IMR-90 (cell line): ENCODE measurements around the gene KIAA0513. TPM values are rescaled to one million over a fixed set of nuclear protein-coding genes. Genes with fewer than 3 reads are reported as not detected.
A peak's percentile ranks its signal among the peaks of the same experiment; 100 is the strongest.

Source experiments
- ATAC-seq: fragments of 200-7000 bp; cut with Tn5 transposase; 2 replicates; pipeline ENCODE4 v1.9.1; 2020; ENCODE audit warnings: low read depth, mild to moderate bottlenecking, moderate library complexity
- BruUV-seq: library from RNA; stranded (reverse); fragments of 400-500 nt; replicated peaks from 2 replicates; lab custom pipeline; 2021; lab: Mats Ljungman, UMichigan
- CTCF ChIA-PET: fragments of 300-600 bp; formaldehyde crosslinking; extraction: SDS; loops from one replicate; lab custom pipeline; 2021; ENCODE audit warnings: antibody characterized with exemption; lab: Yijun Ruan, JAX
- POLR2A ChIA-PET: fragments of 300-600 bp; sonication (Branson Sonifier 250); formaldehyde crosslinking; loops from one replicate; lab custom pipeline; 2022; ENCODE audit warnings: antibody characterized with exemption; ENCODE audit not compliant: unreplicated experiment; lab: Charles Lee
- DNase-seq: peaks from one replicate; pipeline ENCODE4 v3.0.0; 2013
- H2AFZ ChIP-seq: replicated peaks from 2 replicates; pipeline ENCODE3; 2013; ENCODE audit warnings: low read length, mild to moderate bottlenecking; ENCODE audit not compliant: poor library complexity
- H2AK5ac ChIP-seq: 2 replicates; pipeline ENCODE4 v1.6.1; 2013; ENCODE audit warnings: low read depth, low read length, inconsistent platforms
- H2AK9ac ChIP-seq: replicated peaks from 2 replicates; pipeline ENCODE3; 2013; ENCODE audit warnings: mild to moderate bottlenecking, low read depth, low read length, moderate library complexity; ENCODE audit not compliant: poor library complexity
- H2BK120ac ChIP-seq: 2 replicates; pipeline ENCODE4 v1.6.1; 2013; ENCODE audit warnings: low read depth, low read length, inconsistent platforms
- H2BK15ac ChIP-seq: 3 replicates; pipeline ENCODE4 v1.6.1; 2013; ENCODE audit warnings: low read depth, low read length, inconsistent platforms
- H2BK20ac ChIP-seq: 2 replicates; pipeline ENCODE4 v1.6.1; 2013; ENCODE audit warnings: low read depth, mild to moderate bottlenecking, inconsistent platforms, low read length, moderate library complexity
- H2BK5ac ChIP-seq: 2 replicates; pipeline ENCODE4 v1.6.1; 2013; ENCODE audit warnings: mild to moderate bottlenecking, low read depth, low read length, inconsistent platforms; ENCODE audit not compliant: poor library complexity, severe bottlenecking
- H3K14ac ChIP-seq: replicated peaks from 2 replicates; pipeline ENCODE4 v1.6.1; 2013; ENCODE audit warnings: low read depth, low read length, inconsistent platforms
- H3K18ac ChIP-seq: 2 replicates; pipeline ENCODE4 v1.6.1; 2013; ENCODE audit warnings: low read depth, low read length, control low read depth
- H3K23ac ChIP-seq: 2 replicates; pipeline ENCODE4 v1.6.1; 2013; ENCODE audit warnings: low read depth, low read length, inconsistent platforms
- H3K27ac ChIP-seq: 2 replicates; pipeline ENCODE4 v1.5.1; 2013; ENCODE audit warnings: mild to moderate bottlenecking, control low read depth, low read length; ENCODE audit not compliant: insufficient read depth
- H3K27me3 ChIP-seq: 2 replicates; pipeline ENCODE4 v1.6.1; 2013; ENCODE audit warnings: low read length; ENCODE audit not compliant: control insufficient read depth, insufficient read depth
- H3K36me3 ChIP-seq: 2 replicates; pipeline ENCODE4 v1.6.1; 2013; ENCODE audit warnings: low read length, mixed read lengths; ENCODE audit not compliant: control insufficient read depth, insufficient read depth
- H3K4ac ChIP-seq: 2 replicates; pipeline ENCODE4 v1.6.1; 2013; ENCODE audit warnings: low read depth, low read length, inconsistent platforms
- H3K4me1 ChIP-seq: 2 replicates; pipeline ENCODE4 v1.6.1; 2013; ENCODE audit warnings: low read length, mixed read lengths; ENCODE audit not compliant: control insufficient read depth, insufficient read depth
- H3K4me2 ChIP-seq: 2 replicates; pipeline ENCODE4 v1.6.1; 2013; ENCODE audit warnings: low read depth, mild to moderate bottlenecking, control low read depth, low read length, moderate library complexity
- H3K4me3 ChIP-seq: 2 replicates; pipeline ENCODE4 v1.5.1; 2013; ENCODE audit warnings: low read depth, mild to moderate bottlenecking, control low read depth, low read length, moderate library complexity; ENCODE audit not compliant: insufficient read depth
- H3K56ac ChIP-seq: 2 replicates; pipeline ENCODE4 v1.6.1; 2013; ENCODE audit warnings: low read length, inconsistent platforms; ENCODE audit not compliant: insufficient read depth; ENCODE audit errors: extremely low read depth
- H3K79me1 ChIP-seq, 2 experiments: 2 replicates each; pipeline ENCODE4 v1.6.1; 2013; ENCODE audit warnings: low read length in 2 of 2, inconsistent platforms in 1 of 2, low read depth in 1 of 2
- H3K9ac ChIP-seq: 2 replicates; pipeline ENCODE4 v1.6.1; 2013; ENCODE audit warnings: low read depth, low read length, control low read depth
- H3K9me1 ChIP-seq: 2 replicates; pipeline ENCODE4 v1.6.1; 2013; ENCODE audit warnings: low read length, inconsistent platforms; ENCODE audit not compliant: insufficient read depth
- H3K9me3 ChIP-seq: 2 replicates; pipeline ENCODE4 v1.6.1; 2013; ENCODE audit warnings: low read length; ENCODE audit not compliant: control insufficient read depth, insufficient read depth
- H4K20me1 ChIP-seq: 2 replicates; pipeline ENCODE4 v1.6.1; 2013; ENCODE audit warnings: low read length, inconsistent platforms; ENCODE audit not compliant: insufficient read depth
- H4K5ac ChIP-seq: 2 replicates; pipeline ENCODE4 v1.6.1; 2013; ENCODE audit warnings: mild to moderate bottlenecking, low read depth, low read length, control low read depth
- H4K8ac ChIP-seq, 2 experiments: 2 replicates each; pipeline ENCODE4 v1.6.1; 2013; ENCODE audit warnings: low read depth in 2 of 2, low read length in 2 of 2, control low read depth in 1 of 2, inconsistent platforms in 1 of 2
- H4K91ac ChIP-seq: 2 replicates; pipeline ENCODE4 v1.6.1; 2013; ENCODE audit warnings: low read depth, low read length, inconsistent platforms; ENCODE audit not compliant: insufficient read depth
- BHLHE40 ChIP-seq: fragments of 150-350 bp; IDR thresholded peaks from 2 replicates; pipeline ENCODE4 v1.6.1; 2016; ENCODE audit warnings: mild to moderate bottlenecking, low read depth, low read length
- NFE2L2 ChIP-seq: fragments of 150-350 bp; IDR thresholded peaks from 2 replicates; pipeline ENCODE4 v1.6.1; 2016; ENCODE audit warnings: low read depth, mild to moderate bottlenecking, low read length
- POLR2A ChIP-seq: IDR thresholded peaks from 2 replicates; pipeline ENCODE4 v1.6.1; 2012; ENCODE audit warnings: mild to moderate bottlenecking, low read depth, low read length
- RCOR1 ChIP-seq: IDR thresholded peaks from 2 replicates; pipeline ENCODE4 v1.6.1; 2012; ENCODE audit warnings: mild to moderate bottlenecking, low read length, improper control_type of control experiment; ENCODE audit not compliant: insufficient replicate concordance
- RFX5 ChIP-seq: IDR thresholded peaks from 2 replicates; pipeline ENCODE4 v1.8.0; 2012; ENCODE audit warnings: low read depth, mild to moderate bottlenecking, low read length, moderate library complexity
- WGBS, 2 experiments: methylation state at CpG; one replicate each; pipeline versions ENCODE4 v1.1.5 to v1.1.7; 2013; ENCODE audit warnings: missing lambda C conversion rate in 2 of 2; ENCODE audit not compliant: insufficient read length in 1 of 2; ENCODE audit errors: extremely low coverage in 2 of 2; 5-methylcytosine and 5-hydroxymethylcytosine counted together
- dilution Hi-C: fragments of 300-500 bp; cut with HindIII; formaldehyde crosslinking; loops from one replicate; pipeline ENCODE4 v1.14.3; 2018; ENCODE audit warnings: low sequenced_read_pairs; ENCODE audit not compliant: unreplicated experiment
- in situ Hi-C: fragments of 300-500 bp; cut with MboI; formaldehyde crosslinking; loops from 3 replicates; pipeline ENCODE4 v1.14.3; 2019; ENCODE audit warnings: low sequenced_read_pairs, inconsistent platforms, mixed read lengths
- intact Hi-C: fragments of 100-400 bp; cut with micrococcal nuclease; formaldehyde crosslinking; loops from 2 replicates; pipeline ENCODE4 v1.10.0; 2022
- polyA plus RNA-seq, 3 experiments: library from polyadenylated mRNA; depleted of rRNA; stranded (reverse); fragments of >200 nt; gene quantifications; 2 replicates each; pipeline ENCODE4 v1.2.3, GENCODE V29; 2012; ENCODE audit warnings: low replicate concordance in 1 of 3
- total RNA-seq: library from RNA; depleted of rRNA; stranded (reverse); fragments of >200 nt; gene quantifications from 2 replicates; pipeline ENCODE4 v1.2.3, GENCODE V29; 2012
- TF ChIP-seq, protein P1 (sequence below): conservative IDR thresholded peaks from 2 replicates; pipeline ENCODE4 v1.5.1; 2012; ENCODE audit warnings: mild to moderate bottlenecking, low read depth, low read length, improper control_type of control experiment
- TF ChIP-seq, protein P2 (sequence below): fragments of 150-350 bp; IDR thresholded peaks from 2 replicates; pipeline ENCODE4 v1.6.1; 2016; ENCODE audit warnings: low read depth, mild to moderate bottlenecking, low read length, moderate library complexity, borderline replicate concordance

KIAA0513 gene
- total and polyA plus RNA-seq, 2 of the 4 experiments (the other 2 are of a cell fraction), result 9.5 TPM

DNA sequence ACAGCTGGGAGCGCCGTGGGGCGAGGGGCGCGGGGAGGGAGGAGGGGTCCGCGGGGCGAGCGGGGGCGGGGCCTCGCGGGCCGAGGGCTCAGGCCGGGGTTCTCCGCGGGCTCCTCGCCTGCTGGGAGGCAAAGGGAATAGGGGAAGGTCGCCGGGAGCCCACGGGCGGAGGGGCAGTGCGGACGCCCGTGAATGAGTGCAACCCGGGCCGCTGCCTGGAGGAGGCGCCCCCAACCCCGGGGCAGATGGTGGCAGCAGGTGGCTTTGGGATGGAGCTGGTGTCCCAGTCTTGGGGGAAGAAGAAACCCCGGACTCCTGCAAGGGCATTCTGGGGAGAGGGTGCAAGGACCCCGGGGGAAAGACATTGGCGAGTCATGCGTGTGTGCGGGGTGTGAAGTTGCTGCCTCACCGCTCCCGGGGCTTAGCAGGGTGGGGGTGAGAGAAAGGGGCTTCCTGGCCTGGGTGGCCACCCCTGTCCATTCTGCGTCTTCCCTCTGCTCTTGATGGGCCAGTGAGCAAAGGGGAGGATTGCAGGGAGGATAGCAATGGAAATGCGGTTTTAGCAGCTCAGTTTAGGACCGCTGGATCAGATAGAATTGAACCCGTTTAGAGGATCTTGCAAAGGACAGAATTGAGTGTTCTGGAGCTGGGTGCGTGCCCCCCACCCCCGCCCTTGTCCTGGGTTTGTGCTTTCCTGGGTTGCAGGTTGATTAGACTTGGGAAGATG lies 526 bp downstream of the KIAA0513 start:
- 3% methylated on average over 19 of the region's 41 CpGs; no CpG with 5 or more reads in 1 of the 2 experiments for WGBS, 2 experiments
- TF ChIP-seq RCOR1, result no peak
- TF ChIP-seq BHLHE40, result no peak
- TF ChIP-seq RFX5, result no peak
- TF ChIP-seq, protein P1, sequence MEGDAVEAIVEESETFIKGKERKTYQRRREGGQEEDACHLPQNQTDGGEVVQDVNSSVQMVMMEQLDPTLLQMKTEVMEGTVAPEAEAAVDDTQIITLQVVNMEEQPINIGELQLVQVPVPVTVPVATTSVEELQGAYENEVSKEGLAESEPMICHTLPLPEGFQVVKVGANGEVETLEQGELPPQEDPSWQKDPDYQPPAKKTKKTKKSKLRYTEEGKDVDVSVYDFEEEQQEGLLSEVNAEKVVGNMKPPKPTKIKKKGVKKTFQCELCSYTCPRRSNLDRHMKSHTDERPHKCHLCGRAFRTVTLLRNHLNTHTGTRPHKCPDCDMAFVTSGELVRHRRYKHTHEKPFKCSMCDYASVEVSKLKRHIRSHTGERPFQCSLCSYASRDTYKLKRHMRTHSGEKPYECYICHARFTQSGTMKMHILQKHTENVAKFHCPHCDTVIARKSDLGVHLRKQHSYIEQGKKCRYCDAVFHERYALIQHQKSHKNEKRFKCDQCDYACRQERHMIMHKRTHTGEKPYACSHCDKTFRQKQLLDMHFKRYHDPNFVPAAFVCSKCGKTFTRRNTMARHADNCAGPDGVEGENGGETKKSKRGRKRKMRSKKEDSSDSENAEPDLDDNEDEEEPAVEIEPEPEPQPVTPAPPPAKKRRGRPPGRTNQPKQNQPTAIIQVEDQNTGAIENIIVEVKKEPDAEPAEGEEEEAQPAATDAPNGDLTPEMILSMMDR, result peak; percentile 28; the same call in 1 of the 2 replicates
- TF ChIP-seq, protein P2, sequence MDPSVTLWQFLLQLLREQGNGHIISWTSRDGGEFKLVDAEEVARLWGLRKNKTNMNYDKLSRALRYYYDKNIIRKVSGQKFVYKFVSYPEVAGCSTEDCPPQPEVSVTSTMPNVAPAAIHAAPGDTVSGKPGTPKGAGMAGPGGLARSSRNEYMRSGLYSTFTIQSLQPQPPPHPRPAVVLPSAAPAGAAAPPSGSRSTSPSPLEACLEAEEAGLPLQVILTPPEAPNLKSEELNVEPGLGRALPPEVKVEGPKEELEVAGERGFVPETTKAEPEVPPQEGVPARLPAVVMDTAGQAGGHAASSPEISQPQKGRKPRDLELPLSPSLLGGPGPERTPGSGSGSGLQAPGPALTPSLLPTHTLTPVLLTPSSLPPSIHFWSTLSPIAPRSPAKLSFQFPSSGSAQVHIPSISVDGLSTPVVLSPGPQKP, result no peak
- no peak for TF ChIP-seq NFE2L2
- no peak for TF ChIP-seq POLR2A
- Histone ChIP-seq H2BK120ac (peak overlapping the region; percentile 66; the same call in 1 of the 2 replicates), H3K18ac (no peak overlapping the region), H3K9me3 (no peaks in the 10 kb centered on the region), H4K5ac (no peak overlapping the region), H2AK9ac (peak overlapping the region; percentile 58), H3K23ac (peak overlapping the region; percentile 82; the same call in 1 of the 2 replicates), H4K20me1 (peaks cover 15% of the 10 kb centered on the region; the same call in 1 of the 2 replicates), H4K91ac (no peak overlapping the region; the same call in 1 of the 2 replicates), H3K4me3 (peak overlapping the region; percentile 79), H3K9me1 (peaks cover 5% of the 10 kb centered on the region; the same call in 1 of the 2 replicates), H3K14ac (0 out of 2 replicates have a peak overlapping the region, but pooled peaks have one; percentile 3), H2BK5ac (peak overlapping the region; percentile 57), H3K4me1 (peaks cover 20% of the 10 kb centered on the region), H3K56ac (no peak overlapping the region), H2AK5ac (peak overlapping the region; percentile 36; the same call in 1 of the 2 replicates), H3K79me1 (peaks cover 12 to 53% of the 10 kb centered on the region in 2 experiments), H3K36me3 (peaks cover 6% of the 10 kb centered on the region; the same call in 1 of the 2 replicates), H2BK15ac (no peak overlapping the region), H3K27ac (peak overlapping the region; percentile 91), H3K4me2 (peak overlapping the region; percentile 71), H3K27me3 (no peaks in the 10 kb centered on the region), H2AFZ (peak overlapping the region; percentile 86), H4K8ac (peak overlapping the region in 1 of 2 experiments; percentile 0; a peak in 1 of 4 replicates), H3K9ac (peak overlapping the region; percentile 68), H3K4ac (peak overlapping the region; percentile 22), H2BK20ac (no peak overlapping the region)
- ChIA-PET CTCF (interaction anchor here (1.0 kb wide), 1 partner anchor 24 kb away, joined by 3 read pairs; no protein-coding TSS in a partner anchor), POLR2A (interaction anchor here (0.6 kb wide), 2 partner anchors 34 to 454 kb away, joined by 3 read pairs; no protein-coding TSS in a partner anchor)
- dilution Hi-C loops, result no loop called here
- ATAC-seq (peak; percentile 36), DNase-seq (no peak)
- intact Hi-C loops, result no loop called here
- in situ Hi-C loops, result no loop called here
- no TSS peak for BruUV-seq
